Measurements from ENCODE around the gene ZNF331. TPM values are rescaled to one million over a fixed set of nuclear protein-coding genes. Genes with fewer than 3 reads are reported as not detected.
A peak's percentile ranks its signal among the peaks of the same experiment; 100 is the strongest.

Gene ZNF331
- total RNA-seq, 4 donors from 2014 or later, result 31.0 to 52.5 (median 38.2) TPM

GRCh38 chr19:53553156-53553555 is 15.2 kb downstream of the ZNF331 start:
- no peaks in the 10 kb centered on the region for H3K27me3 ChIP-seq
- intact Hi-C loops (cut with DNase I), result no loop called here
- no peaks in the 10 kb centered on the region for H3K36me3 ChIP-seq
- H3K27ac ChIP-seq, result no peak overlapping the region
- WGBS, 2 donors, result 91 to 98% methylated on average over 2 of the region's 2 CpGs
- DNase-seq, result no peak
- no peaks in the 10 kb centered on the region for H3K9me3 ChIP-seq
- no peak overlapping the region for H3K4me3 ChIP-seq (replicated peaks in 1 of 3)
- H3K4me1 ChIP-seq, result peaks cover 0 to 3% of the 10 kb centered on the region in 2 donors
- TF ChIP-seq, protein P1, sequence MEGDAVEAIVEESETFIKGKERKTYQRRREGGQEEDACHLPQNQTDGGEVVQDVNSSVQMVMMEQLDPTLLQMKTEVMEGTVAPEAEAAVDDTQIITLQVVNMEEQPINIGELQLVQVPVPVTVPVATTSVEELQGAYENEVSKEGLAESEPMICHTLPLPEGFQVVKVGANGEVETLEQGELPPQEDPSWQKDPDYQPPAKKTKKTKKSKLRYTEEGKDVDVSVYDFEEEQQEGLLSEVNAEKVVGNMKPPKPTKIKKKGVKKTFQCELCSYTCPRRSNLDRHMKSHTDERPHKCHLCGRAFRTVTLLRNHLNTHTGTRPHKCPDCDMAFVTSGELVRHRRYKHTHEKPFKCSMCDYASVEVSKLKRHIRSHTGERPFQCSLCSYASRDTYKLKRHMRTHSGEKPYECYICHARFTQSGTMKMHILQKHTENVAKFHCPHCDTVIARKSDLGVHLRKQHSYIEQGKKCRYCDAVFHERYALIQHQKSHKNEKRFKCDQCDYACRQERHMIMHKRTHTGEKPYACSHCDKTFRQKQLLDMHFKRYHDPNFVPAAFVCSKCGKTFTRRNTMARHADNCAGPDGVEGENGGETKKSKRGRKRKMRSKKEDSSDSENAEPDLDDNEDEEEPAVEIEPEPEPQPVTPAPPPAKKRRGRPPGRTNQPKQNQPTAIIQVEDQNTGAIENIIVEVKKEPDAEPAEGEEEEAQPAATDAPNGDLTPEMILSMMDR (IDR thresholded peaks at IDR 0.05), result no peak
- no peak for TF ChIP-seq POLR2A (IDR thresholded peaks at IDR 0.05)

DNA sequence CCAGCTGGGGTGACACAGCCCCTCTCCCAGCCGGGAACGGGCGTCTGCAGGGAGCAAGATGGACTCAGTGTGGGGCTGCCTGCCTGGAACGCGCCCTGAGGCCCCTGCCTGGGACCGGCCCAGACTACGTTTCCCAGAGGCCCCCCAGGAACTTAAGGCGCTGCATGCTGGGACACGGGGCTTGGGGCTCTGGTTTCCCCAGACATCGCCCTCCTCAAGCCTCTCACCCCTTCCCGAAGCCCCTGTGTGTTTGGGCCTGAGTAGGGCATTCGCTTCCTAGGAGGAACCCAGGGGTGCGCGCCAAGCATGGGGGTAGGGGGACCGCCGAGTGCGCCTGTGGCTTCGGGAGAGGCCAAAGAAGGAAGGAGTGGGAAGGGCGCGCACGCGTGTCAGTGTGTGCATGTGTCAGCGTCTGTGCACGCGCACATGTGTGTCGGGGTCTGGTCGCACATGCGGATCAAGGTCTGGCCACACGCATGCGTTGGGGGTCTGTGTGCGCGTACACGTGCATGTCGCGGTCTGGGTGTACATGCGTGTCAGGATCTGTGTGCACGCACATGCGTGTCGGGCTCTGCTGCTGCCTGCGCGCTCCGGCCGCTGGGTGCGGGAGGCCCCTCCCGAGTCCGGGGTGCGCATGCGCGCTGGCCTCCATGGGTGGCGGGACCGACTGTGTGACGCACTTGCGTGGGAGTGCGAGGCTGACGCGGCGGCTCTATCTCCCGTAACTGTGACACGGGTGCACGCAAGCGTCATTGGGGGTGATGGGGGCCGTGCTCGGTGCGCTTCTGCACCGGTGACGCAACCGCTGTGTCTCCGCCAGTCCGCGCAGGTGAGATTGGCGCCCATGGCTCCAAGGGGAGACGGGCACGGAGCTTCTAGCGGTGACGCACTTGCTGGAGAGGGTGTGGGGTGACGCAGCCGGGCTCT is 16.2 kb downstream of the ZNF331 start:
- H3K36me3 ChIP-seq, result peaks cover 0 to 4% of the 10 kb centered on the region in 2 donors
- DNase-seq, result peak; percentile 79 to 85
- TF ChIP-seq, protein P1 (IDR thresholded peaks at IDR 0.05), result no peak
- TF ChIP-seq POLR2A (IDR thresholded peaks at IDR 0.05), result peak; percentile 21 to 75
- H3K4me3 ChIP-seq (replicated peaks in 1 of 3), result peak overlapping the region in 2 of 3 donors; percentile 31 to 45
- WGBS, 2 donors, result 66 to 73% methylated on average over 44 to 68 of the region's 77 CpGs
- no peaks in the 10 kb centered on the region for H3K27me3 ChIP-seq
- peak overlapping the region; percentile 63 to 82 (median 67) for H3K27ac ChIP-seq
- H3K9me3 ChIP-seq, result no peaks in the 10 kb centered on the region
- H3K4me1 ChIP-seq, result peaks cover 0 to 3% of the 10 kb centered on the region in 2 donors
- intact Hi-C loops (cut with DNase I), result no loop called here

GRCh38 chr19:53554804-53555203 is 16.9 kb downstream of the ZNF331 start:
- Histone ChIP-seq H3K4me1 (peaks cover 0 to 3% of the 10 kb centered on the region in 2 donors), H3K36me3 (peaks cover 0 to 8% of the 10 kb centered on the region in 2 donors), H3K27me3 (no peaks in the 10 kb centered on the region), H3K4me3 (replicated peaks in 1 of 3) (peak overlapping the region in 2 of 3 donors; percentile 31 to 45), H3K27ac (peak overlapping the region; percentile 63 to 82 (median 67)), H3K9me3 (no peaks in the 10 kb centered on the region)
- intact Hi-C loops (cut with DNase I), result no loop called here
- 60 to 64% methylated on average over 7 to 23 of the region's 24 CpGs for WGBS, 2 donors
- peak in 1 of 2 donors; percentile 10 for DNase-seq
- TF ChIP-seq POLR2A (IDR thresholded peaks at IDR 0.05), result no peak
- TF ChIP-seq, protein P1 (IDR thresholded peaks at IDR 0.05), result no peak

- peak overlapping the region; percentile 41 to 82 (median 67) for H3K27ac ChIP-seq
- H3K36me3 ChIP-seq, result peaks cover 0 to 8% of the 10 kb centered on the region in 2 donors
- 64 to 71% methylated on average over 13 of the region's 13 CpGs for WGBS, 2 donors
- intact Hi-C loops (cut with DNase I), result no loop called here
- H3K4me3 ChIP-seq (replicated peaks in 1 of 3), result peak overlapping the region in 1 of 3 donors; percentile 45
- TF ChIP-seq, protein P1 (IDR thresholded peaks at IDR 0.05), result no peak
- no peak for TF ChIP-seq POLR2A (IDR thresholded peaks at IDR 0.05)
- peak; percentile 18 to 22 for DNase-seq
- H3K27me3 ChIP-seq, result no peaks in the 10 kb centered on the region
- H3K9me3 ChIP-seq, result no peaks in the 10 kb centered on the region
- H3K4me1 ChIP-seq, result peaks cover 0 to 3% of the 10 kb centered on the region in 2 donors
Measured at GRCh38 chr19:53555352-53555751, 17.4 kb downstream of the ZNF331 start.

DNA sequence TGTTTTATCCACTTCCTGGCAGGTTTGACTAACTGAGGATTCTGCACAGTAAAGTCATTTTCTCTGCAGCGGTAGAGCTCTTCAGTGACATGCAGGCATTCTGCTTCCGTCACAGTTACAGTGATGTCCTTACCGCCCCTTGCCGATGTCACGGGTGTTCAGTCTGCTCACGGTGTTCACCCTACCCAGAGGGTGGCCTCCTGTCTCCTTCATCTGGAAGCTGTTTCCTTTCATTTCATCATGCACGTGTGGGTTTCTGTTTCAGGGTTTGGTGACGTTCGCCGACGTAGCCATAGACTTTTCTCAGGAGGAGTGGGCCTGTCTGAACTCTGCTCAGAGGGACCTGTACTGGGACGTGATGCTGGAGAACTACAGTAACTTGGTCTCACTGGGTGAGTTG is 33.4 kb downstream of the ZNF331 start:
- DNase-seq, result no peak
- WGBS, 2 donors, result 93 to 96% methylated on average over 12 of the region's 12 CpGs

More for the DNA sequence above, 33.4 kb downstream of the ZNF331 start:
- H3K27ac ChIP-seq, result no peak overlapping the region
- H3K36me3 ChIP-seq, result peaks cover 27 to 33% of the 10 kb centered on the region in 2 donors
- H3K4me1 ChIP-seq, result no peaks in the 10 kb centered on the region
- no peaks in the 10 kb centered on the region for H3K27me3 ChIP-seq
- H3K9me3 ChIP-seq, result no peaks in the 10 kb centered on the region
- TF ChIP-seq, protein P1 (IDR thresholded peaks at IDR 0.05), result no peak
- no peak for TF ChIP-seq POLR2A (IDR thresholded peaks at IDR 0.05)
- no peak overlapping the region for H3K4me3 ChIP-seq (replicated peaks in 1 of 3)
- intact Hi-C loops (cut with DNase I), result no loop called here

Measured in thyroid gland (tissue), 4 donors.